K562 (cell line): ENCODE results near the gene TMEM132C. TPM values are rescaled to one million over a fixed set of nuclear protein-coding genes. Genes with fewer than 3 reads are reported as not detected.

Experiments used
- ATAC-seq: fragments of 200-7000 bp; cut with Tn5 transposase; 3 replicates; pipeline ENCODE4 v1.9.1; 2020; ENCODE audit warnings: moderate library complexity
- BruUV-seq: library from RNA; stranded (reverse); fragments of 400-500 nt; replicated peaks from 2 replicates; lab custom pipeline; 2021; lab: Mats Ljungman, UMichigan
- CTCF ChIA-PET: fragments of 300-600 bp; formaldehyde crosslinking; extraction: SDS; loops from one replicate; lab custom pipeline; 2021; ENCODE audit warnings: low intra/inter-chr PET ratio; lab: Yijun Ruan, JAX
- POLR2A ChIA-PET: fragments of 300-600, 350-650 bp; sonication (Branson Sonifier 250); formaldehyde crosslinking; extraction: SDS; loops from one replicate; lab custom pipeline; 2021; ENCODE audit warnings: antibody characterized with exemption, inconsistent platforms; lab: Yijun Ruan, JAX
- DNase-seq, 4 experiments: peaks; one replicate each; pipeline versions ENCODE4 v3.0.0 to v3.0.0-alpha.2; 2011 to 2018; ENCODE audit warnings: low spot score in 3 of 4, mixed read lengths in 3 of 4; ENCODE audit errors: extremely low read depth in 1 of 4
- FAIRE-seq: peaks from 2 replicates; lab custom pipeline; 2011; peaks lifted over from hg19 to GRCh38; lab: Jason Lieb, UNC
- H2AFZ ChIP-seq: 2 replicates; pipeline ENCODE4 v1.6.0; 2011; ENCODE audit warnings: low read depth, low read length, control low read depth, inconsistent platforms
- H3K27ac ChIP-seq: fragments of 200-600 bp; 3 replicates; pipeline ENCODE4 v1.8.0; 2011; ENCODE audit warnings: low read depth, mild to moderate bottlenecking, control low read depth, inconsistent platforms, low read length, moderate library complexity, mixed read lengths; ENCODE audit errors: extremely low read depth
- H3K27me3 ChIP-seq, 2 experiments: fragments of 300-600 bp in 1 of 2; 2 replicates in 1 of 2; 3 replicates in 1 of 2; pipeline versions ENCODE4 v1.6.0 to v1.8.0; 2011; ENCODE audit warnings: inconsistent platforms in 2 of 2, low read length in 2 of 2, mild to moderate bottlenecking in 1 of 2, mixed read lengths in 1 of 2, moderate library complexity in 1 of 2; ENCODE audit not compliant: control insufficient read depth in 2 of 2, insufficient read depth in 2 of 2
- H3K36me3 ChIP-seq: fragments of 300-600 bp; 3 replicates; pipeline ENCODE4 v1.8.0; 2011; ENCODE audit warnings: mild to moderate bottlenecking, low read length, inconsistent platforms; ENCODE audit not compliant: control insufficient read depth, insufficient read depth
- H3K4me1 ChIP-seq, 2 experiments: fragments of 200-600 bp in 1 of 2; replicated peaks in 1 of 2; 2 replicates in 1 of 2; 3 replicates in 1 of 2; pipeline versions ENCODE4 v1.5.1 to v1.8.0; 2011; ENCODE audit warnings: inconsistent platforms in 2 of 2, low read length in 2 of 2, mild to moderate bottlenecking in 1 of 2, mixed read lengths in 1 of 2, moderate library complexity in 1 of 2; ENCODE audit not compliant: control insufficient read depth in 2 of 2, insufficient read depth in 2 of 2
- H3K4me2 ChIP-seq: 2 replicates; pipeline ENCODE4 v1.6.1; 2011; ENCODE audit warnings: low read length, control low read depth, inconsistent platforms, mixed read lengths; ENCODE audit not compliant: insufficient read depth
- H3K4me3 ChIP-seq: fragments of 200-600 bp; sonication (generic), shearing (Covaris generic); 2 replicates; pipeline ENCODE4 v1.5.1; 2016; ENCODE audit warnings: control low read depth, inconsistent platforms
- H3K79me2 ChIP-seq: fragments of 200-600 bp; 3 replicates; pipeline ENCODE4 v1.8.0; 2011; ENCODE audit warnings: low read length, inconsistent platforms; ENCODE audit not compliant: control insufficient read depth, insufficient read depth
- H3K9ac ChIP-seq, 2 experiments: 2 replicates each; pipeline versions ENCODE4 v1.6.0 to v1.6.1; 2011; ENCODE audit warnings: low read depth in 2 of 2, low read length in 2 of 2, control low read depth in 1 of 2, inconsistent platforms in 1 of 2, mild to moderate bottlenecking in 1 of 2, mixed read lengths in 1 of 2; ENCODE audit not compliant: insufficient read depth in 1 of 2
- H3K9me1 ChIP-seq: one replicate; pipeline ENCODE4 v1.6.0; 2011; ENCODE audit warnings: inconsistent platforms, mild to moderate bottlenecking, low read length, moderate library complexity; ENCODE audit not compliant: control insufficient read depth, insufficient read depth
- H3K9me3 ChIP-seq: replicated peaks from 2 replicates; pipeline ENCODE4 v1.5.1; 2011; ENCODE audit warnings: low read depth, low read length, inconsistent platforms; ENCODE audit not compliant: control insufficient read depth, insufficient read depth
- H4K20me1 ChIP-seq: replicated peaks from 2 replicates; pipeline ENCODE4 v1.6.1; 2011; ENCODE audit warnings: low read length, inconsistent platforms, mixed read lengths; ENCODE audit not compliant: control insufficient read depth, insufficient read depth
- CHD2 ChIP-seq: IDR thresholded peaks from 2 replicates; pipeline ENCODE4 v1.6.1; 2011; ENCODE audit warnings: low read depth, low read length
- DPF2 ChIP-seq: fragments of 450-650 bp; IDR thresholded peaks from 2 replicates; pipeline ENCODE4 v1.6.1; 2016
- EGR1 ChIP-seq: fragments of 450-650 bp; conservative IDR thresholded peaks from 2 replicates; pipeline ENCODE4 v1.6.1; 2017; ENCODE audit warnings: mild to moderate bottlenecking
- HNRNPH1 ChIP-seq: fragments of 200-400 bp; formaldehyde crosslinking; optimal IDR thresholded peaks from 2 replicates; pipeline ENCODE3; 2017; ENCODE audit warnings: low read depth, mild to moderate bottlenecking, low read length, moderate library complexity
- RAD51 ChIP-seq: fragments of 450-650 bp; IDR thresholded peaks from 2 replicates; pipeline ENCODE4 v1.7.1; 2016; ENCODE audit warnings: low read depth, mild to moderate bottlenecking, borderline replicate concordance
- TSC22D4 ChIP-seq: fragments of 450-650 bp; IDR thresholded peaks from 2 replicates; pipeline ENCODE4 v1.6.1; 2016; ENCODE audit warnings: missing genetic modification characterization, missing biosample characterization, control low read depth
- USF1 ChIP-seq: sonication (generic); formaldehyde crosslinking; IDR thresholded peaks from 2 replicates; pipeline ENCODE4 v1.9.0; 2022; ENCODE audit warnings: mild to moderate bottlenecking, missing genetic modification reagents
- YBX1 ChIP-seq: fragments of 450-650 bp; IDR thresholded peaks from 2 replicates; pipeline ENCODE4 v1.7.1; 2016; ENCODE audit warnings: mild to moderate bottlenecking
- ZKSCAN8 ChIP-seq: fragments of 200-800 bp; sonication (Bioruptor generic); IDR thresholded peaks from 2 replicates; pipeline ENCODE4 v1.6.1; 2016; ENCODE audit warnings: missing genetic modification characterization, missing compliant biosample characterization
- WGBS: fragments of 100-300 bp; shearing (Covaris generic); methylation state at CpG from one replicate; pipeline ENCODE4 v1.1.6; 2016; ENCODE audit warnings: low coverage, mixed read lengths; ENCODE audit not compliant: insufficient coverage; ENCODE audit errors: missing lambda C conversion rate; 5-methylcytosine and 5-hydroxymethylcytosine counted together
- in situ Hi-C: fragments of 300-500 bp; cut with MboI; formaldehyde crosslinking; loops from 4 replicates; pipeline ENCODE4 v1.15.0; 2018; ENCODE audit warnings: inconsistent platforms, mixed read lengths
- intact Hi-C: fragments of 100-400 bp; cut with micrococcal nuclease; formaldehyde crosslinking; loops from 2 replicates; pipeline ENCODE4 v1.14.2; 2022
- polyA plus RNA-seq, 8 experiments: library from polyadenylated mRNA; depleted of rRNA in 4 of 8; stranded (reverse) in 5 of 8; unstranded in 3 of 8; fragments of >200 nt; fragmentation: Nextera tagmentation in 2 of 8; fragmentation: Illumina TruSeq in 1 of 8; extraction: Ambion mirVana in 2 of 8; extraction: Trizol in 1 of 8; gene quantifications; 2 replicates each; pipeline versions ENCODE4 v1.2.1 to v1.2.3, GENCODE V29; 2011 to 2014; ENCODE audit warnings: inconsistent platforms in 1 of 8, missing spikeins in 1 of 8
- total RNA-seq, 7 experiments: library from RNA; depleted of rRNA in 6 of 7; stranded (reverse); fragments of >200 nt in 6 of 7; fragmentation: Illumina TruSeq in 2 of 7; extraction: Trizol in 2 of 7; gene quantifications; 2 replicates each; pipeline versions ENCODE4 v1.2.1 to v1.2.3, GENCODE V29; 2011 to 2021; ENCODE audit warnings: low replicate concordance in 1 of 7
- TF ChIP-seq, protein P1 (sequence below): fragments of 250-450 bp; sonication (Bioruptor Pico); IDR thresholded peaks from 2 replicates; pipeline ENCODE4 v1.5.0; 2021; ENCODE audit warnings: mild to moderate bottlenecking, moderate library complexity
- TF ChIP-seq, protein P2 (sequence below), 2 experiments: fragments of 450-650 bp in 1 of 2; sonication (generic) in 1 of 2; formaldehyde crosslinking; conservative IDR thresholded peaks; 2 replicates each; pipeline versions ENCODE4 v1.4.0 to v1.8.1; 2020 to 2022; ENCODE audit warnings: mild to moderate bottlenecking in 1 of 2, missing genetic modification reagents in 1 of 2

TMEM132C gene
- total and polyA plus RNA-seq, 9 of the 15 experiments (the other 6 are each of a cell fraction or from before 2014, with no cell fraction given) = not detected

- 2% methylated on average over 6 of the region's 6 CpGs for WGBS
- no peak overlapping the region for H2AFZ ChIP-seq
- DNase-seq (no peak), ATAC-seq (no peak), FAIRE-seq (no peak)
- no peaks in the 10 kb centered on the region for H3K9me1 ChIP-seq
- H3K9ac ChIP-seq = no peak overlapping the region
- no TSS peak for BruUV-seq
- no peak overlapping the region for H3K27ac ChIP-seq
- TF ChIP-seq USF1 (CRISPR knock-in tag) (no peak), ZKSCAN8 (CRISPR knock-in tag) (no peak), YBX1 (no peak), DPF2 (no peak), HNRNPH1 (no peak), RAD51 (no peak), EGR1 (no peak), TSC22D4 (no peak), CHD2 (no peak)
- TF ChIP-seq, protein P1, sequence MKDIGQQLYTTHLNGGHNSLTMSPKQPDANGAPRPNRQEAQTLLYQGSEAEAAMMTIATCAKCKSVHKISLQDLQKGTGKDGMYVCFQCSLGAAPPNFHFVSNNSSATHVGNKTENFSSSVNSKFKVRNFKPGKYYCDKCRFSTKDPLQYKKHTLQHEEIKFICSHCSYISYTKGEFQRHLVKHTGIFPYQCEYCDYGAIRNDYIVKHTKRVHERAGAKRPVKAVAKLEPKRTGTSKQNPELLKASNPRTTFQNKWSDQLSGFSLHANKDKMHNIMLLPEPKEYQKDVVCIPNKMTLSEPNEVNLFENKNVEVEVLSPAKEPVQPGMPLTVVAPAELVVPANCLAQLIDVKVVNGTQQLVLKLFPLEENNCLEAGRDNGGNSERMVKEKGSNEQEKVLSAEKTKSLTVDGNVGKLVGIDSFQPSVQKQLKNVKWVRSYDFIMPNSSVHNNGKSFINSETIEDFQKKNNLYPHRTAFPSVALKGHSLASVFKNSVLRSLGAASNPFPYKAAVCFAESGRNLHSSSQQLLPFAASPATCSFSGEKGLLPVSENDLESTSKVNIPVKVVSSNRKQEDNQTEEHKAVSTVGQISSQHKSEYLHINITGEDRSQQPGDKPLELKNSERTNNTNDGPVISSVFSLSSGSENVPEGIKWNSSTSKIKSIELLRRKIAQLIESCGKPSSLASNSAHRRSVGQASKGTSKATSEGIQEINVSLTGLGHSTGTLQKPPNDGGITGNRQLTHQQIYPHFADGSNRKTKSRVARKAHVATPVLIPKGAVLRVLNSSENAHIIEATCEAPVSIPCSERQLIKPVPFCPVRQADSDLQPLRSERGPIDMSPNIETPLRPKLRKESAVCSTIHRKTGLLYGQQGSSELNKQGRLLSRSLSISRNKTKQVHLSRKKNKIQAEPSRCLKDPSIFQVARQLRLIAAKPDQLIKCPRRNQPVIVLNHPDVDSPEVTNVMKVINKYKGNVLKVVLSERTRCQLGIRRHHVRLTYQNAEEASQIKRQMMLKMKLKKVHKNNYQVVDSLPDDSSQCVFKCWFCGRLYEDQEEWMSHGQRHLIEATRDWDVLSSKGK = no peak
- TF ChIP-seq, protein P2, sequence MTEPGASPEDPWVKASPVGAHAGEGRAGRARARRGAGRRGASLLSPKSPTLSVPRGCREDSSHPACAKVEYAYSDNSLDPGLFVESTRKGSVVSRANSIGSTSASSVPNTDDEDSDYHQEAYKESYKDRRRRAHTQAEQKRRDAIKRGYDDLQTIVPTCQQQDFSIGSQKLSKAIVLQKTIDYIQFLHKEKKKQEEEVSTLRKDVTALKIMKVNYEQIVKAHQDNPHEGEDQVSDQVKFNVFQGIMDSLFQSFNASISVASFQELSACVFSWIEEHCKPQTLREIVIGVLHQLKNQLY (CRISPR knock-in tag; conservative IDR thresholded peaks at IDR 0.05) = no peak
- POLR2A ChIA-PET = no interaction called here
- no peaks in the 10 kb centered on the region for H3K36me3 ChIP-seq
- in situ Hi-C loops = no loop called here
- no peak overlapping the region for H3K4me2 ChIP-seq
- no peaks in the 10 kb centered on the region for H3K9me3 ChIP-seq
- CTCF ChIA-PET = no interaction called here
- no peak overlapping the region for H3K4me3 ChIP-seq
- intact Hi-C loops = no loop called here
- no peaks in the 10 kb centered on the region; a peak in 1 of 5 replicates for H3K4me1 ChIP-seq
- H3K79me2 ChIP-seq = no peaks in the 10 kb centered on the region
- peaks cover 0 to 20% of the 10 kb centered on the region in 2 experiments; a peak in 2 of 5 replicates for H3K27me3 ChIP-seq
- H4K20me1 ChIP-seq = no peaks in the 10 kb centered on the region
Observed at GRCh38 chr12:128712622-128713021, 445.7 kb downstream of the TMEM132C start.
